Dedifferentiated amniotic fluid mesenchymal stem cell (primary cell): ENCODE data around the gene ANXA9.
A peak's percentile ranks its signal among the peaks of the same experiment; 100 is the strongest.

ENCODE experiments used
- DNase-seq: peaks from one replicate; pipeline ENCODE4 v3.0.0-alpha.2; 2016; ENCODE audit errors: extremely low spot score

ANXA9 gene

GRCh38 chr1:150981805-150982712, at the start of gene ANXA9:
Gene ANXA9, plus strand, starts transcription at chr1:150982292. Its CDS starts 814 bp downstream, at chr1:150983106.
- DNase-seq = no peak

GRCh38 chr1:150944856-150945255, 37.2 kb upstream of the ANXA9 start:
- DNase-seq = no peak

GRCh38 chr1:150954708-150955107, 27.4 kb upstream of the ANXA9 start:
- no peak for DNase-seq

GRCh38 chr1:150955280-150955679, 26.8 kb upstream of the ANXA9 start:
- no peak for DNase-seq

GRCh38 chr1:150957666-150958065, 24.4 kb upstream of the ANXA9 start:
- no peak for DNase-seq

GRCh38 chr1:150960646-150961045, 21.4 kb upstream of the ANXA9 start:
- DNase-seq = no peak

- no peak for DNase-seq
These were observed 20.3 kb upstream of the ANXA9 start for GRCh38 chr1:150961756-150962155.

- no peak for DNase-seq
These were observed 18.6 kb upstream of the ANXA9 start for GRCh38 chr1:150963321-150964163.

- no peak for DNase-seq
These were observed 18.0 kb upstream of the ANXA9 start for GRCh38 chr1:150964164-150964489.

- DNase-seq = no peak
These were observed 16.5 kb upstream of the ANXA9 start for GRCh38 chr1:150965605-150966004.

- DNase-seq = no peak
These were observed 16.1 kb upstream of the ANXA9 start for GRCh38 chr1:150966011-150966410.

GRCh38 chr1:150967936-150968335, 14.2 kb upstream of the ANXA9 start:
- no peak for DNase-seq

- no peak for DNase-seq
These were observed 13.6 kb upstream of the ANXA9 start for GRCh38 chr1:150968491-150968890.

- DNase-seq = no peak
These were observed 12.5 kb upstream of the ANXA9 start for GRCh38 chr1:150969626-150970025.

GRCh38 chr1:150970808-150971582, 11.1 kb upstream of the ANXA9 start:
- DNase-seq = peak; percentile 30

- no peak for DNase-seq
These were observed 10.3 kb upstream of the ANXA9 start for GRCh38 chr1:150971583-150972416.

- no peak for DNase-seq
These were observed 9.6 kb upstream of the ANXA9 start for GRCh38 chr1:150972417-150972940.

- DNase-seq = no peak
These were observed 8.7 kb upstream of the ANXA9 start for GRCh38 chr1:150973258-150973835.

- DNase-seq = no peak
These were observed 8.1 kb upstream of the ANXA9 start for GRCh38 chr1:150973836-150974579.
